Tibial nerve (tissue), 4 donors: ENCODE results near the gene BRI3BP.

Source experiments
- CTCF ChIP-seq, 5 experiments: fragments of 200-600 bp in 3 of 5; fragments of 450-650 bp in 2 of 5; sonication (generic) in 3 of 5; IDR thresholded peaks; one replicate each; pipeline ENCODE4 v1.5.1; 2016 to 2019; ENCODE audit warnings: antibody characterized with exemption in 5 of 5, mild to moderate bottlenecking in 3 of 5, moderate library complexity in 2 of 5
- EP300 ChIP-seq, 2 donors: sonication (generic); formaldehyde crosslinking; IDR thresholded peaks; one replicate each; pipeline ENCODE4 v1.6.1; 2017; ENCODE audit warnings: antibody characterized with exemption in 2 of 2, mild to moderate bottlenecking in 1 of 2
- POLR2A ChIP-seq, 2 donors: fragments of 450-650 bp; IDR thresholded peaks; one replicate each; pipeline ENCODE4 v1.6.1; 2017; ENCODE audit warnings: antibody characterized with exemption in 2 of 2, mild to moderate bottlenecking in 2 of 2, moderate library complexity in 2 of 2

GRCh38 chr12:124979568-124979967 lies 13.9 kb upstream of the BRI3BP start:
- no peak for TF ChIP-seq CTCF (IDR thresholded peaks at IDR 0.05)
- no peak for TF ChIP-seq POLR2A (IDR thresholded peaks at IDR 0.05)
- TF ChIP-seq EP300 (IDR thresholded peaks at IDR 0.05): no peak
